Fibroblast of villous mesenchyme (primary cell): ENCODE measurements around the gene NFIA. TPM values are rescaled to one million over a fixed set of nuclear protein-coding genes. Genes with fewer than 3 reads are reported as not detected.

Experiments used
- DNase-seq: peaks from one replicate; pipeline ENCODE4 v3.0.0-alpha.2; 2010; ENCODE audit warnings: low read depth
- H3K4me3 ChIP-seq: 2 replicates; pipeline ENCODE4 v1.5.1; 2011; ENCODE audit warnings: low read depth, mild to moderate bottlenecking, low read length
- total RNA-seq: library from RNA; depleted of rRNA; stranded (reverse); fragments of >200 nt; gene quantifications from 2 replicates; pipeline ENCODE4 v1.2.3, GENCODE V29; 2012
- TF ChIP-seq, protein P1 (sequence below): IDR thresholded peaks from 2 replicates; pipeline ENCODE4 v1.5.1; 2012; ENCODE audit warnings: low read depth, mild to moderate bottlenecking, low read length; ENCODE audit not compliant: insufficient read depth

NFIA gene
- total RNA-seq, 1 donor, result 10.4 TPM

DNA sequence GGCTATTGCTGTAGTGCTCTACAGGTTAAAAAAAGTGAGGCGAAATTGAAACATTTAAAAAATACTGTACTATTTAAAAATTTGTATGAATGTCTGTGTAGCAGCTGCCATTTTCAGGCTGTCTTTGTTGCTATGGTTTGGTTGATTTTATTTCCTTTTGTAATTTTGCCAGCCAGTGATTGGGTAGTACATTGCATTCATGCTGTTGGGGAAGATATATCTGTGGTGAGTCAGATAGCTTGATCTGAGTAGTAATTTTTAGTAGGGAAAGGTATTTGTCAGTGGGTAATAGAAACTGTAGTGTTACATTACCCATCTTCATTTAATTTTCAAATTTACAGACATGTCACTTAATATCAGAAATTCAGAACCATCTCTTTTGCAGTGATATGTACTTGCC lies 15.0 kb downstream of the NFIA start:
- TF ChIP-seq, protein P1, sequence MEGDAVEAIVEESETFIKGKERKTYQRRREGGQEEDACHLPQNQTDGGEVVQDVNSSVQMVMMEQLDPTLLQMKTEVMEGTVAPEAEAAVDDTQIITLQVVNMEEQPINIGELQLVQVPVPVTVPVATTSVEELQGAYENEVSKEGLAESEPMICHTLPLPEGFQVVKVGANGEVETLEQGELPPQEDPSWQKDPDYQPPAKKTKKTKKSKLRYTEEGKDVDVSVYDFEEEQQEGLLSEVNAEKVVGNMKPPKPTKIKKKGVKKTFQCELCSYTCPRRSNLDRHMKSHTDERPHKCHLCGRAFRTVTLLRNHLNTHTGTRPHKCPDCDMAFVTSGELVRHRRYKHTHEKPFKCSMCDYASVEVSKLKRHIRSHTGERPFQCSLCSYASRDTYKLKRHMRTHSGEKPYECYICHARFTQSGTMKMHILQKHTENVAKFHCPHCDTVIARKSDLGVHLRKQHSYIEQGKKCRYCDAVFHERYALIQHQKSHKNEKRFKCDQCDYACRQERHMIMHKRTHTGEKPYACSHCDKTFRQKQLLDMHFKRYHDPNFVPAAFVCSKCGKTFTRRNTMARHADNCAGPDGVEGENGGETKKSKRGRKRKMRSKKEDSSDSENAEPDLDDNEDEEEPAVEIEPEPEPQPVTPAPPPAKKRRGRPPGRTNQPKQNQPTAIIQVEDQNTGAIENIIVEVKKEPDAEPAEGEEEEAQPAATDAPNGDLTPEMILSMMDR, result no peak
- DNase-seq, result no peak

DNA sequence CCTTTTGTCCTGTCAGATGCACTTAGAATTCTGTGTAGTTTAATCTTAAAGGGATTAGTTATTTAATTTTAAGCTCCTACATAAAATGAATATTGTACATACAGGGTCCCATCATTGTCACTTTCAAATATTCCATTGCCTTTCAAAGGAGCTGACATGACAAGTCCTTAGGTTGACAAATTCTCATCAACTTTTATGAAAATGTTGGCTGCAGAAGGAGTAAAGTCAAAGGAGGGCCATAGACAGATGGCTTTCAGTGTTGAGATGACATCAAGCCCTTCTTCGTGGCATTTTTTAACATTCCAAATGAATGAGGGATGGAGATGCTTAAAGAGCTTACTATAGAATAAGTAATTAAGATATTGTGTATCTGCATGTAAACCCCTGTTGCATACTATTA lies 15.4 kb downstream of the NFIA start:
- TF ChIP-seq, protein P1, result no peak
- H3K4me3 ChIP-seq, result no peak overlapping the region
- DNase-seq, result no peak

More for the DNA sequence above, 15.0 kb downstream of the NFIA start:
- H3K4me3 ChIP-seq, result no peak overlapping the region

DNA sequence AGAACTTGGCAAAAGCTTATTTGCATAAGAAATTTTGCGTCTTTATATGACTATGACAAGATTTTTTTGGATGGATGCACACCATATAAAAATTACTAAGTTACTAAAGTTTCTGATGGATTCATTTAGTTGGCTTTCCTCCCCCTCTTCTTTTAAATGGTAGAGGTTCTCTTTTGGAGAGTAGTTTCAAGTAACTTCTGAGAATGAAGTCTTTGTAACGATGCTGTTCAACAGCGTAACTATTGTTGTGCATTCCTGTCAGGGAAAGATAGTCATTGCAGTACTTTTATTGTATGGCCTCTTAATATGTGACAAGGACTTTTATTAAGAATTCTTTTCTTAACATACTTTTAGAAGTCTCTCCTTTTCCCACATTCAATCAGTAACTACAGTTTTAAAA lies 16.0 kb downstream of the NFIA start:
- DNase-seq, result no peak
- TF ChIP-seq, protein P1, result no peak

DNA sequence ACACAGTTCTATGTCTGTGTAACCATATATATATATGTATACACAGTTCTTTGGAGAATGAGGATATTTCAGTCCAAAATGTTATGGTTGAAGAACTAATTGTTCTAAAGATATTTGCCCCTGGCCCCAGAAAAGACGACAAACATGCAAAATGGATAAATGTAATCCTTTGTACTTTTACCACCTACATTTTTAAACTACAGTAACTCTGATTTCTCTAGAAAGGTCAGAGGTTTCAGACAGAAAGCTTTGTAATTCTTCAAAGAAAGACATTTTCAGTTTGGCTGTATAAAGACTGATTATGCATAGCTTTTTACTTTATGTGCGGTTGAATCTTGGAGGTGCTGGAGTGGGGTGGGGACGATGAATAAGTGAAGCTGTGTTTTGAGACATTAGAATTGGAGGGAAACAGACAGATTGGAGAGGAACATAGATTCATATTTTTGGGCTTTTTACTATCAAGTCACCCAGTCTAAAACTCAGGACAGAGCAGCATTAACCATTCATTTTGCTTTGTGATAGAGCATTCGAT lies 16.6 kb downstream of the NFIA start:
- H3K4me3 ChIP-seq, result no peak overlapping the region
- DNase-seq, result no peak
- TF ChIP-seq, protein P1, result no peak

More for the DNA sequence above, 16.0 kb downstream of the NFIA start:
- no peak overlapping the region for H3K4me3 ChIP-seq

DNA sequence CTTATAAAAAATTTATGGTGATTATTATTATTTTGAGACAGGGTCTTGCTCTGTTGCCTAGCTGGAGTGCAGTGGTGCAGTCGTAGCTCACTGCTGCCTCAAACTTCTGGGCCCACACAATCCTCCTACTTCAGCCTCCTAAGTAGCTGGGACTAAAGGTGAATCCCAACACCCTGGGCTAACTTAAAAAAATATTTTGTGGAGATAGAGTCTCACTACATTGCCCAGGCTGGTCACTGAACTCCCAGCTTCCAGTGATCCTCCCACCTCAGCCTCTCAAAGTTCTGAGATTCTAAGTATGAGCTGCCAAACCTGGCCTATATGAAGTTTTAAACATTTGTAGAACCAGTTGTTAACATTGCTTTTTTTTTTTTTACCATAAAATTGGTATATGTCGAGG lies 18.2 kb downstream of the NFIA start:
- TF ChIP-seq, protein P1, result no peak
- DNase-seq, result no peak
- no peak overlapping the region for H3K4me3 ChIP-seq

DNA sequence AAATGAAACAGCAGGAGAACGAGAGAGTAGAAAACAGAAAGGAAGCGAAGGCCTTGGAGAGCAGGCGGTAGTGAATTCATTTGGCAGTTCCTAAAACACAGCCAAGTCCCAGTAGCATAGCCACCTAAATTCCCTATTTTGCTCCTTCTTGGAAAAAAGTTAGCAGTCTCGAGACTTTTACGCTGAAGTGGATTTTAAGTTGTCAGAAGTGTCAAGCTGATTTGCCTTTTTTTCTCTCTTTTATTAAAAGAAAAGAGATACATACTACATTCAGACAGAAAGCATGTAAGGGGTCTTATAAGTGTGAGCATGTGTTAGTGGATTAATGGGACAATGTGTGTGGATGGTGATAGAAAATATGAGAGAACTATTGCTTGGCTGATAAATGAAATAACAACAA lies 19.2 kb downstream of the NFIA start:
- H3K4me3 ChIP-seq, result no peak overlapping the region
- DNase-seq, result no peak
- TF ChIP-seq, protein P1, result no peak

DNA sequence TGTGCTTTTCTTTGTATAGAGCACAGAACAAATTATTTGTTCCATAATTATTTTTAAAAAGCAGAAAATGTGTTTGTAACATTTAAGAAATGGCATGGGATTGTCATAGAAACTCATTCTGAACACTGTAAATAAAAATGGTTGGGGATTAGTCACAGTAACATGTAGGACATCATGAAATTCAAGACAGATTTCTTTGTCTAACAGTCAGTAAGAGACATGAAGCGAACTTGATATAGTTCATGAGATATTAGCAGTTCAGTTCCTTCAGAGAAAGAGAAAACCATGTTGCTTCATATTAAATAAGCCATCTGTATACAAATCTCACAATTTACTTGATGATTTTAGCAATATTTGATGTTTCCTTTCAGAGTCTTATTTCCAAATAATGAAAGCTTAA lies 19.7 kb downstream of the NFIA start:
- TF ChIP-seq, protein P1, result no peak
- no peak overlapping the region for H3K4me3 ChIP-seq
- no peak for DNase-seq
